Stimulated activated CD4-positive, alpha-beta T cell treated with anti-CD3 and anti-CD28 coated beads, Interleukin-12 subunit alpha, Interleukin-12 subunit beta, amount 100 ng/mL, for 24 hours (primary cell): ENCODE measurements around the gene ITPR2.
"Not testable (repeated sequence)": the region's sequence is repeated elsewhere in the genome, so short reads cannot be mapped to it uniquely, and the experiment has no call there.

Experiments used
- DNase-seq, 2 experiments: peaks; one replicate each; pipeline ENCODE4 v3.0.0-alpha.2; 2020; ENCODE audit warnings: low read depth in 2 of 2

ITPR2 gene

DNA sequence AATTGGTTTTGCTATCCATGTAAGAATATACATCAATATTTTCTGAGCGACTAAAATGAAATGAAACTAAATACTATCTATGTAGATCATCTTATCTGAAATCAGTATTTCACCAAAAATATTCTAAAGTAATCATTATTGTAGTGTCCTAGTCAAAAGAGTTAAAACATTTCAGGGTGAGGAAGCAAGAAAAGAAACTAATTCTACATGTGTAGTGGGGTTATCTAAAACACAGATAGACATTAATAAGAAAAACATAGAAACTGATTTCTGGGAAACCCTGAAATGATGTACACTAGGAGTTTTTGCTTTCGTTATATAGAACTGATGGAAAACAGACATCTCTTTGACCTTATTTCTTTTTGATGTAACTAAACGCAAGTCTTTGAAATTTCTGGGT, 379.7 kb downstream of the ITPR2 start:
- no peak for DNase-seq

DNA sequence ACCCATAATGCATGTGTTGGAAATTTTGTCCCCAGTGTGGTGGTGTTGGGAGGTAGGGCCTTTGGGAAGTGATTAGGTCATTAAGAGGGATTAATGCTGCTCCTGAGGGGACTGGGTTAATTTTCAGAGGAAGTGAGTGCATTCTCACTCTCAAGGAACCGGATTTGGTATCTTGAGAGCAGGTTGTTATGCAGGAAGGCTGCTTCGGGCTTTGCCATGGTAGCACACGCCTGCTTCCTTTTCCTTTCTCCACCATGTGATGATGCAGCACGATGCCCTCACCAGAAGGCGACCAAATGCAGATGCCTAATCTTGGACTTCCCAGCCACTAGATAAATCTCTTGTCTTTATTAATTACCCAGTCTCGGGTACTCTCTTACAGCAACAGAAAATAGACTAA, 380.5 kb downstream of the ITPR2 start:
- no peak for DNase-seq

DNA sequence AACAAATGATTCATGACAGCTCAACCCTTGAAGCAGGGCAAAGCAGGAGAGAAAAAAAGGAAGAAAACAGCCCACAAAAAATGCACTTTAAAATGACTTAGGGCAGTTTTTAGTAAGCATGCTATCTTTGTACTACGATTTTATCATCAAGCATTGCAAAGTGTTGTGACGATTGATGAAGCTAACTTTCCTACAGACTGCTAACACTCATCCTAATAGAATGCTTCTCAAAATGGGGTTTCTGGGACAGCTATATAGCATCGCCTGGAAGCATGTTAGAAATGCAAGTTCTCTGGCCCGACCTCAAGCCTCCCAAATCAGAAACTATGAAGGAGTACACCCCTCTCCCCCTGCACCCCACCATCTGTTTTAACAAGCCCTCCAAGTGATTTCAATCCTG, 381.2 kb downstream of the ITPR2 start:
- DNase-seq = no peak

DNA sequence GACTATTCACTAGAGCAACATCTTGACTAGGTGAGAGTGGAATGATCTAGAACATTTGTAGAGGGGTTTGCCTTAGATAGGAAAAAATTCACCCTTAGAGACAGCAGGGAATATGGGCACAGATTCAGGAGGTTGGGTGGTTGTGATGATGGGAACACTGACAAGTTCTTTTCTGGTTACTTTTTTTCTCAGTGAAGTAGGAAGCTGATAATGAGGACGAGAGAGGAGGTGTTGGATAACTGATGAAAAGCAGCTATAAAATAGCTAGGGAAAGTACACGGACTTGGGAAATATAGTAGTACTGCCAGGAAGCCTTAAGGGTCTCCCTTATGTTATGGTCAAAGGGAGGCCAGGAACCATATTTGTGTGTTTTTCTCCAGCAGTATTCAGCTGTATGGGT, 387.1 kb downstream of the ITPR2 start:
- DNase-seq = no peak

DNA sequence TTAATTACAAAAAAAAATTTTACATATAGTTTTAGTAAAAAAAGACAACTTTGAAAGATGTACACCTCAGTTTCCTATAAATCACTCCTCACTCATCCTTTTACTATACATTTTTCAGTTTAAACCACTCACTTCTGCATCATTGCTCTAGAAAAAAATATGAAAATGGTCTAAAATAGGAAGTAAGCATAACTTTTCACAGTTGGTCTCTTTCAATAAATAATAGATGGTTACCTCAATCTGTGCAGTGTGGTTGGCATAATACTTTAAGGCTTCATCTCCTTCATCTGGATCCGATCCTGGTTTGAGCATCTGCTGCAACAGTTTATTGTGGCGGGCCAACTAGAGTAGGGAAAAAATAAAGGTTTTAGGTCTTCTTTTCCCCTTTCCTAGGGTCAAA, 389.7 kb downstream of the ITPR2 start:
- no peak for DNase-seq

DNA sequence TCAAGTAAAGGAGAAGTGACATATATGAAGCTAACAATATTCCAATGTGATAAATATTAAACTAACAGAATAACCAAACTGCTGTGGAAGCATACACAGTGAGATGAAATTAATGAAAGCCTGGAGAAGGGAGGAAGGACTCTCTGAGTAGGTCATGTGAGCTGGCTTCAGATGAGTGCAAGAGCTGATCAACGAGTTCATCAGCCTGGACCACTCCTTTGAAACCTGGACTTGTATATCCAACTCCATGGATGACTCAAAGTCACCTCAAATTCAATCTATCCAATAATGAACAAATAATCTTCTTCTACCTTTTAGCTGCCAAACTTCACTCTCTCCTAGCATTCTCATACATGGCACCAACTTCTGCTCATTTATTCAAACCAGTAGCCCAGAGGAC, 391.6 kb downstream of the ITPR2 start:
- DNase-seq = no peak

DNA sequence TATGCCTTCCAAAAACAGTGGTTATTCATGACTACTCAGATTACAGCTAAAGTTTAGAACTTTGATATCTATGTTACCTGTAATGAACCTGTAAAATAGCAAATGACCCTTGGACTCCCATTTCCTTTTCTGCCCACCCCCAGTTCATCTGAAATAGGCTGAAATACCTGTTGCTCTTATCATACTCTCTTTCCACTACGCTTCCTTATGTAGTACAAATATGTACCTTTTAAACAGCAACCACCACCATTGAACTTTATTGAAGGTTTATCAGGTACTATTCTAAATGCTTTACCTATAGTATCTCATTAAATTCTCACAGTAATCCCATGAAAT, 398.0 kb downstream of the ITPR2 start:
- no peak for DNase-seq

DNA sequence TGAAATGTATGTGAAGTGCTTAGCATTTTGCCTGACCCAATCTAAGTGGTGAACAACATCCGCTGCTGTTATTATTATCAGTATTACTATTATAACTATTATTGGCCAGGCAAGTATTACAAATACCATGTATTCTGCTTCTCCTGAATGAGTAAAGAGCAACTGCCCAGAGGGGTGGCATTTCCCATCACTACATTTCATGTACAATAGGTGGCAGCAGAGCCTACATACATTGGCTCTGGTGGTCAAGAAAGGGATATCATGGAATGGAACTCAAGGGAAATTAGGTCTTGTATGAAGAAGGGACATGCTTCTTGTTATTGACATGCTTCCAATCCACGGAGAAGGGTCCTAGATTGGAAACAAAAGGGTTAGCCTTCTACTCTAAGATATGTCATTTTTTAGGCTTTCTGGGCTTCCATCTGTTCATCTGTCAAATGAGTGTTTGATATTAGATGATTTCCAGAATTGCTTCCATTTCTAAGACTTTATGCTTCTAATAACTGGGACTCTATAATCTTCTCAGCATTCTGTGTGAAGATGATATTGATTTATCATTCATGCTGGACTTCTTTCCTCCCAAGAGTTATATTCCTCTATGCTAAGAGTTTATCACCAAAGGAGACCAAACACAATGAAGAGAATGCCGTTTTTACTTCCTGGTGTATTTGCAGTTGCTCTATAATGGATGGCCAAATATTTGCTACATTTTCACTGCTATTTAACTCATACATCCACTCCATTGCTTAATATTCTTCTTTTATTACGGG, 398.5 kb downstream of the ITPR2 start:
- no peak for DNase-seq

DNA sequence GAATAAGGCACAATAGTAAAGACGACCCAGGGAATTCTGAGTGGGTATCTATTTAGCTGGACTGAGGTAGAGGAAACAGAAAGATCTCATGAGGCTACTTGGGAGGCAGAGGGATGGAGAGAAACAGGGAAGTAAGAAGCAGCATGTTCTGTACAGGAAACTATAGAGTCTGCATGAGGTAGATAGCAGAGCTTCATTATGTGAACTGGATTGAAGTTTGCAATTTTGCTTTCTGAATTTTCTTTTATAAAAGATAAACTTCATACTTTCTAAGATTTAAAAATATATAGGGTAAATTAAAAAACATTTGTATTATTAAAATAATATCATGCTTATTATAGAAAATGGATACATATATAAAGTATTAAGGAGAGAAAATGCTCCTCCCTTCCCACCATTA, 399.3 kb downstream of the ITPR2 start:
- not testable (repeated sequence) for DNase-seq

DNA sequence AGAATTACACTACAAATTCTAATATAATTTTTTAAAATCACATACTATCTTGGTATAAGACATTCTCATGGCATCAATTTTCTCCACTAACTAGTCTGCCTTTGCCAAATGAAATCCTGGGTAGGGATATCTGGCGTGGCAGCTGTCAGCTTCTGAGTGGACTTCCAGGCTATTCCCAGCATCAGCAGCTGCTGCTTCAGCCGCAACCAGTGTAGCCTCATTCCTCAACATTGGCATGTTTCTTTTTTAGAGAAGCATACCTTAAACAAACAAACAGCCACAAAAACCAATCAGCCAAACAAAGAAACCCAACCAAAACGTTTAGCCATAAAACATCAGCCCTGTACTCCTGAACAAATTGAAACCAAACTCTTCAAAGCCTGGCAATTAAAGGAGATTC, 401.8 kb downstream of the ITPR2 start:
- no peak for DNase-seq

DNA sequence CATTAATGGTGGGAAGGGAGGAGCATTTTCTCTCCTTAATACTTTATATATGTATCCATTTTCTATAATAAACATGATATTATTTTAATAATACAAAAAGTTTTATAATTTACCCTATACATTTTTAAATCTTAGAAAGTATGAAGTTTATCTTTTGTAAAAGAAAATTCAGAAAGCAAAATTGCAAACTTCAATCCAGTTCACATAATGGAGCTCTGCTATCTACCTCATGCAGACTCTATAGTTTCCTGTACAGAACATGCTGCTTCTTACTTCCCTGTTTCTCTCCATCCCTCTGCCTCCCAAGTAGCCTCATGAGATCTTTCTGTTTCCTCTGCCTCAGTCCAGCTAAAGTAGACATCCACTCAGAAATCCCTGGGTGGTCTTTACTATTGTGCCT, 402.4 kb downstream of the ITPR2 start:
- DNase-seq = not testable (repeated sequence)

DNA sequence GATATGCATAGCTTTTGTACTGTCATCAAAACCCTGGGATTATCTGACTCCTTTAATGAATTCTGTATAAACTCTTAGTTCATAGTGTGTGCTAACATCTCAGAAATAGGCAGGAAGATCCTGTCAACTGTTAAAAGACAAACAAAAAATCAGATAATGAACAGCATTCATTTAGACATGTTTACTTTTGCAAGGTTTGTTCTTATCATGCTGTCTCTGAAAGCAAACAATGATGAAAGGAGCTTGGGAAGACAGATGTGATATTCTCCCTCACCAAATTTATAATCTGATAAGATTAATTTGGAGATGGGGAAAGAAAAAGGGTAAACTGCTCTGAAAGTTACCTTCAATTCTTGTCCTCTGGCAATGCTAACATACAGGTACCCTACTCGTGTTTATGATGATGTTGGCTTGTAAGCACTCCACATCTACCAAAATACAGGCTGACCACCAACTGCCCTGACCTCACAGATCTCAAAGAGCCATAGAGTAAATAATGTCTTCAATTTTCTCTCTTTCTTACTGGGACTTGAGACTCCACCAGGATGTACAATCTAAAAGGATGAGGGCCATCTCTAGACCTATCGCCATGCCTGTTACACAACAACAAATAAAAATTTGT, 403.8 kb downstream of the ITPR2 start:
- DNase-seq = no peak

DNA sequence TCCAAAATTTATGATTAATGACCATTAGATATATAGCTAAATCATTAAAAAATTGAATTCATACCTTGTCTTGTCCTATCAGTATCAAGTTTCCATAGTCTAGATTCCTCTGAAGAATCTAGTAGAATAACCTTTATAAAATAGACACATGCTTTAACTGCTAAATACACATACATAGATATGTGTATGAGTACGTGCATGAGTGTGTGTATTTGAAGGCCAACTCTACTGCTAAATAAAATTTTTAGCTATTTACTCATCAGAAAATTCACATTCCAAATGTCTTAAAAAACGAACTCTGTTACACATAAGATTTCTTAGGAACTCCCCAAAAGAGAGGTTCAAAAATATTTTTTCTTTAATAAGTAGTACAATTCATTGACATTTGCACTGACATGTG, 404.6 kb downstream of the ITPR2 start:
- DNase-seq = no peak

DNA sequence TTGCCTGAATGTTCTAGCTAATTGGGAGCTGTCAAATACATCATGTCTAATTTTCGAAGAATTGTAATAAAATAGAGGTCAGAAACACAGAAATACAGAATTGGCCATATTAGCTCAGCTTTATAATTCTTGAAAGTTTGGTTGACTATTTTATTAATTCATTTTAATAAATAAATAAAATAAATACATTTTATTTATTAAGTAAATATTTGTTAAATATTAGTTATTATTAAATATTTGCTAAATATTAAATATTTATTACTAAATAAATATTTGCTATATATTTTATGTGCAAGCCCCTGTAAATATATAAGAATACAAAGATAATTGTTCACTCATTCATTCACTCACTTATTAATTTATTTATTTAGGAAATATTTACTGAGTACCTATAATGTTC, 406.3 kb downstream of the ITPR2 start:
- DNase-seq = no peak

DNA sequence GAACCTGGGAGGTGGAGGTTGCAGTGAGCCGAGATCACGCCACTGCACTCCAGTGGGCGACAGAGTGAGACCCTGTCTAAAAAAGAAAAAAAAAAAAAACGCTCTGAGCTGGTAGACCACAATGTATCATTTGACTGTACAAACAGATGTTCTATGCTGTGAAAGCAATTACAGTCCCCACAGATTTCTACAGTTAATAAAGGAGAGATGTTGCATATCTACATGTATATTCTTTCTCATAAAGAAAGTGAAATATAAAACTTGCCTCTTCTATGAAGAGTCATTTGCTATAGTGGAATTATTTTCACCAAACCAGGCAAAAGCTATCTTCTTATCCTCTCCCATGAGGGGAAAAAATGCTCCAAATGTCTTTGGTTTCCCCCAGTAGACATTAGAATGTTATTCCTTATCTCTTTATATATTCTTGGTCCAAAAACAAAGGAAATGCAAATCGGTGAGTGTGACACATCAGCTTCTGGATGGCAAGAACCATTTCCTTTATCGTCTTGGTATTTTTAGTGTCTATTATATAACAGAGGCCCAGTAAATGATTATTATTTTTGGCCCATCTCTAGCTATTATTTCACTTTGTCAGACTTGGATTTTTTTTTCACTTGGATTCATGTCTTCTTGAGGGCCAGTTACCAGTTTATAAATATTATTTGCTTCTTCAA, 407.3 kb downstream of the ITPR2 start:
- no peak for DNase-seq

DNA sequence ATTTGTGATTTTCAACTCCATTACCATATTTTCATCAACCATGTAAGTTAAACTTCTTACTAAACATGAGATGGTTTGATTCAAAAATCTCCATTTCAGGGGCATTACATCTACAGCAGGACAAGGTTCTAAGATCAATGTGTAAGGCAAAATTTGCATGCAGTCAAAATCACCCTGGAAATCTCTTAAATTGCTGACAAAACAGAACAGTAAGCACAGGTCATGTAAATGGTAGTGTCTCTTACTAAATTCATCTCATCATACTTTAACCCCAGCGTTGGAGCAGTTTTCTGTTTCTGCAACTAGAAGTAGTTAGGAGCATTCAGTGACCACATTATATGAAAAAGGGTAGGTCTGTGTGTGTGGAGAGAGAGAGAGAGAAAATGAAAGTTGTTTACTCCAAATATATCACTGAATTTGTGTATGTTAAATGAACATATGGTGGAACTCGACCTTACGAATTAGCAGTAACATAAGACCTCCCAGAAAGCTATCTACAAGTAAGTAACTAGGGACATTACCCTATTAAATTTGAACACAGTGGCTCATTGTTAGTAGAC, 410.1 kb downstream of the ITPR2 start:
- no peak for DNase-seq

DNA sequence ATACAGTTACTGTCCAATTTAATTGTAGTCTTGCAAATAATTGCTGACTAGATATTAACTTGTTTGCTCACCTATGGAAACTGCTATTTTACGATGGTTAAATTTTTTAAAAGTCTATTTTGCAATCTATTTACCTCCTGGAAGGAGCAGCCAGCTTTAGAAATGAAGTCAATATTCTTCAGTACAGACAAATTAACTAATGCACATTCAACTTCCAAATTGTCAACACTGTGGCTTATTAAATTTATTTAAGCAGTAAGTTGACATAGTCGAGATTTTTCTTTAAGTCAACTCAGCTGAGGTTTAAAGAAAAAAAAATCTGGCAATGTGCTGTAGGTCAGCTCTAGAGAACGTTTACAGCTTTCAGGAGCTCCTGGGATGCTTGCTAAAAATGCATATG, 416.4 kb downstream of the ITPR2 start:
- no peak for DNase-seq

DNA sequence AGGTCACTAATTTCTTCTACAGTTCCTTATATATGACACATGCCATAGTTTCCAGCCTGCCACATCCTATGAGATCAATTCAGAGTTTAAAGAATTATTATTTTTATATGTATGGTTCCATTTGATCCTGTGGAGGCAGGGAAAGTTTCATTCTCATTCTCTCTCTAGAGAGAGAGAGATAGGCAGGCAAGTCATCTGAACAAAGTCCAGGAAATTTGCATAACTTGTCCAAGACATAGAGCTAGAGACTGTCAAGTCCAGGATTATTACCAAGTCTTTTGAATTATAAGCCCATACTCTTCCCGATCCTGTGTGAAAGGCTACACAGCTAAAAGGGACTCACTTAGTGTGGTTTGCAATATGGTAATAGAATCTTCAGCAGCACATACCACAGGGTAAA, 422.3 kb downstream of the ITPR2 start:
- no peak for DNase-seq

DNA sequence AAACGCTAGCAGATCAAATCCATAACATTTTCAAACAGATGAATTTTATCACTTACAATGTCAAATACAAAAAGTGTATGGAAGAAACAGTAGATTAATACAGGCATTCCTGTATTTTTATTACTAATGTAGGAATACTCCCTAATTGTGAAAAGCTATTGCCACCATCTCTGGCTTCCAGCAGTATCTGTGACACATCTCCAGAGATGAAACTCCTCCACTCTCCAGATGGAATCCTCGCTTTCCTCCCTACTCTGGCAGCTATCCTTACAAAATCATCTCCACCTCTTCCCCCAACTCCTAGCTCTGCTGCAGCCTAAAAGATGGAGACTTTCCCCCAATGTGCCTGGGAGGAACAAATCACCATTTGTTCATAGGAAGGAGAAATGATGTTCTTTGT, 426.2 kb downstream of the ITPR2 start:
- DNase-seq = no peak

DNA sequence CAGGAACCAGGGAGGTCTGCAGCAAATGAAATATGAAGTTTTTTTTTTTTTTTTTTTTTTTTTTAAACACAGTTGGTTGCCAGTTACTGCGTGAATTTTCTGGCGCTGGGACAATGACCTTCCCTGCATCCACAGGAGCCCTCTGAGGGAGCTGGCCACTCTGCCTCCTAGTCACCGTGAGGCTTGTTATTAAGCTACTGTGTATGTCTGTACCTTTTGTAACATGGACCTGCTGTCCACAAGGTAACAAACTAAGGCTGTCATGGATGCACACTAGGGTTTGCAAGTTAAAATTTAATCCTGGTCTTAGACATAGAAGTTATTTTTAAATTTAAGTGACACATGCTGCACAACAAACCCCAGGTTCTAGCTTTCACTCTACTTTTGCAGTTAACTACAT, 426.6 kb downstream of the ITPR2 start:
- DNase-seq = no peak

DNA sequence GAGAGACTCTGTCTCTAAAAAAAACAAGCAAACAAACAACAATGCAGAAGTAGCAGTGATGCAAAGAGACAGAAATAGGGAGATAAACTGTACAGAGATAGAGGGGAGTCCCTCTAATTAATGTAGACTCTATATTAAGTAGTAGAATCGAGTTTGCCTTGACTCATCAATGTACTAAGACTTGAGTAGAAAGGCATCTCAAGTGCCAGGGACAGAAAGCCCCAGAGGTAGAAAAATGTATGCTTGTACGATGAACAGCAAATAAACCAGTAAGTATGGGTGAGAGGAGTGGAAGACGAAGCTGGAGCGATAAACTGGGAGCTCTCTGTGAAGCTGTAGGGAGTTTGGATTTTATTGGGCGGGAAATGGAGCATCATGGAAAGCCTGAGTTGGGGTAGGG, 429.4 kb downstream of the ITPR2 start:
- no peak for DNase-seq

DNA sequence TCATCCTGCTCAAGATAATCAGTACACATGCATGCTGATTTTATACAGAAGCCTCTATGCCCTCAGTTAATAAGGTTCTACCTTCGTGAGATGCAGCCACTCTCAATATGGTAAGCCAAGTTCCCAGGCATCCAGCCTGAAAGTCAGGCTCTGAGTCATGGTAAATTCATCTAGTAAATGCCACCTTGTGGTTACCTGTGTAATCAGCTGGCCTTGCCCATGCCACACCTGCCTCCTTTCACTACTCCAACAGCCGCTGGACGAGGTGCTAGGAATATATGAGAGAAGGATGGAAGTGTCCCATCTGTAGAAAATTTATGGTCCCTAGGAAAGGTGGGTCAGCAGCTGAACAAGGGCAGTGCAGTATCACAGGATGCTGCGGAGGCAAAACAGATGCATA, 430.3 kb downstream of the ITPR2 start:
- DNase-seq = no peak

DNA sequence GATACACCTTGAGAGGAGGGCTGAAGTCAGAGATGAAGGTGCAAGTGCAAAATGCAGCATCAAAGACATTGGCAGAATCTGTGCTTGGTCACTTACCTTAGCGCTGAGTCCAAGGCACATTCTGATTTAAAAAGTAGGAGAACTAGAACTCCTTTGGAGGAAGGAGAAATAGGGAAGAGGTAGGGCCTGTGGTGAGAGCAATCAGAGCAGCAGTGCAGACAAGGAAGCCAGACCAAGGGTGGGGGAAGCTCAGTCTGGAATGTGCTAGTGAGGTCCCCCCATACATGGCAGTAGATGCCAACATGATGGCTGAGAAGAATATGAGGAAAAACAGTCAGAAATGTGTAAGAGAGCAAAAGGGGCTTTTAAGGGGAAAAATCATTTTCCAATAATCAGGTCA, 431.1 kb downstream of the ITPR2 start:
- DNase-seq = no peak
